Gastrocnemius medialis (tissue), 4 donors: Measurements from ENCODE around the gene DHRS1.

Experiments
- POLR2A ChIP-seq, 2 donors: fragments of 450-650 bp; IDR thresholded peaks; one replicate each; pipeline ENCODE4 v1.6.1; 2017; ENCODE audit warnings: antibody characterized with exemption in 2 of 2, mild to moderate bottlenecking in 2 of 2, moderate library complexity in 2 of 2
- TF ChIP-seq, protein P1 (sequence below), 5 experiments: fragments of 450-650 bp in 3 of 5; fragments of 200-600 bp in 2 of 5; sonication (generic) in 2 of 5; IDR thresholded peaks in 4 of 5; conservative IDR thresholded peaks in 1 of 5; 1 replicate in 4 of 5; 2 replicates in 1 of 5; pipeline ENCODE4 v1.5.1; 2016 to 2019; ENCODE audit warnings: antibody characterized with exemption in 5 of 5, mild to moderate bottlenecking in 3 of 5, moderate library complexity in 3 of 5

DNA sequence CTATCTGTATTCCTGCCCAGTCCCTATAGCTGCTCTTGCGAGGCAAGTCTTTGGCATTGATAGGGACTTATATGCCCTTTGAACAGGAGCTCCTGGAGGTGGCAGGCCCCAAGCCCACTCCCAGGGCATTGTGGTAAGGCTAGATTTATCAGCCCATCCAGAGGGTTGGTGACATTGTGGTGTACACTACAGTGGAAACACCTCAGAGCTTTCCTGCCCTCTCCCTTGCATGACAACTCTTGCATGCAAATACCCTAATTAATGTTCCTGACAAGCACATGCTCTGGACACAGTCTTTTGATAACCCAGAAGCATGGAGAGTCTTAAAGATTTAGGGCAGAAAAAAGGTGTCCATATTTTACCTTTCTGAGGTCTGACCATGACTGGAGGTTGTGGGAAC is 41.0 kb upstream of the DHRS1 start:
- TF ChIP-seq, protein P1, sequence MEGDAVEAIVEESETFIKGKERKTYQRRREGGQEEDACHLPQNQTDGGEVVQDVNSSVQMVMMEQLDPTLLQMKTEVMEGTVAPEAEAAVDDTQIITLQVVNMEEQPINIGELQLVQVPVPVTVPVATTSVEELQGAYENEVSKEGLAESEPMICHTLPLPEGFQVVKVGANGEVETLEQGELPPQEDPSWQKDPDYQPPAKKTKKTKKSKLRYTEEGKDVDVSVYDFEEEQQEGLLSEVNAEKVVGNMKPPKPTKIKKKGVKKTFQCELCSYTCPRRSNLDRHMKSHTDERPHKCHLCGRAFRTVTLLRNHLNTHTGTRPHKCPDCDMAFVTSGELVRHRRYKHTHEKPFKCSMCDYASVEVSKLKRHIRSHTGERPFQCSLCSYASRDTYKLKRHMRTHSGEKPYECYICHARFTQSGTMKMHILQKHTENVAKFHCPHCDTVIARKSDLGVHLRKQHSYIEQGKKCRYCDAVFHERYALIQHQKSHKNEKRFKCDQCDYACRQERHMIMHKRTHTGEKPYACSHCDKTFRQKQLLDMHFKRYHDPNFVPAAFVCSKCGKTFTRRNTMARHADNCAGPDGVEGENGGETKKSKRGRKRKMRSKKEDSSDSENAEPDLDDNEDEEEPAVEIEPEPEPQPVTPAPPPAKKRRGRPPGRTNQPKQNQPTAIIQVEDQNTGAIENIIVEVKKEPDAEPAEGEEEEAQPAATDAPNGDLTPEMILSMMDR (IDR thresholded peaks at IDR 0.05 in 4 of 5, conservative IDR thresholded peaks at IDR 0.05 in 1 of 5): no peak
- TF ChIP-seq POLR2A (IDR thresholded peaks at IDR 0.05): no peak
